Lower lobe of right lung (tissue), 2 donors: ENCODE results near the gene HOXC5. TPM values are rescaled to one million over a fixed set of nuclear protein-coding genes. Genes with fewer than 3 reads are reported as not detected.

Experiments used
- ATAC-seq, 2 donors: fragments of 200-7000 bp; cut with Tn5 transposase; one replicate each; pipeline ENCODE4 v1.9.1; 2020 to 2022; ENCODE audit warnings: mild to moderate bottlenecking in 2 of 2, moderate library complexity in 2 of 2
- DNase-seq: peaks from one replicate; pipeline ENCODE4 v3.0.0-alpha.2; 2020
- H3K27ac ChIP-seq: fragments of 200-600 bp; one replicate; pipeline ENCODE4 v1.8.0; 2022
- H3K27me3 ChIP-seq: fragments of 200-600 bp; one replicate; pipeline ENCODE4 v1.8.0; 2022; ENCODE audit warnings: low read depth
- H3K36me3 ChIP-seq: fragments of 200-600 bp; one replicate; pipeline ENCODE4 v1.8.0; 2022; ENCODE audit warnings: mild to moderate bottlenecking
- H3K4me1 ChIP-seq: fragments of 200-600 bp; one replicate; pipeline ENCODE4 v1.8.0; 2022
- H3K4me3 ChIP-seq: fragments of 200-600 bp; one replicate; pipeline ENCODE4 v1.8.0; 2022; ENCODE audit warnings: mild to moderate bottlenecking
- H3K9me3 ChIP-seq: fragments of 200-600 bp; one replicate; pipeline ENCODE4 v1.8.0; 2022
- CTCF ChIP-seq: fragments of 200-600 bp; IDR thresholded peaks from one replicate; pipeline ENCODE4 v1.8.0; 2022; ENCODE audit warnings: antibody characterized with exemption, mild to moderate bottlenecking
- intact Hi-C: fragments of 100-400 bp; cut with DNase I; formaldehyde crosslinking; loops from one replicate; pipeline ENCODE4 v1.11.0; 2022
- total RNA-seq: library from RNA; stranded (reverse); fragmentation: NEBNext Ultra II Directional; extraction: Animal tissue kit (Norgen Biotek cat#: 25700); gene quantifications from one replicate; pipeline ENCODE4 v1.2.1, GENCODE V29; 2021
- donor health status: DM: no; HTN: yes; CAD: no; lungs with severe emphysema.

Gene HOXC5
- total RNA-seq, 1 donor from 2014 or later, result not detected

- no peak for TF ChIP-seq CTCF
- H3K4me3 ChIP-seq, result no peak overlapping the region
Measured at GRCh38 chr12:54034785-54035310, 2.0 kb downstream of the HOXC5 start.

DNA sequence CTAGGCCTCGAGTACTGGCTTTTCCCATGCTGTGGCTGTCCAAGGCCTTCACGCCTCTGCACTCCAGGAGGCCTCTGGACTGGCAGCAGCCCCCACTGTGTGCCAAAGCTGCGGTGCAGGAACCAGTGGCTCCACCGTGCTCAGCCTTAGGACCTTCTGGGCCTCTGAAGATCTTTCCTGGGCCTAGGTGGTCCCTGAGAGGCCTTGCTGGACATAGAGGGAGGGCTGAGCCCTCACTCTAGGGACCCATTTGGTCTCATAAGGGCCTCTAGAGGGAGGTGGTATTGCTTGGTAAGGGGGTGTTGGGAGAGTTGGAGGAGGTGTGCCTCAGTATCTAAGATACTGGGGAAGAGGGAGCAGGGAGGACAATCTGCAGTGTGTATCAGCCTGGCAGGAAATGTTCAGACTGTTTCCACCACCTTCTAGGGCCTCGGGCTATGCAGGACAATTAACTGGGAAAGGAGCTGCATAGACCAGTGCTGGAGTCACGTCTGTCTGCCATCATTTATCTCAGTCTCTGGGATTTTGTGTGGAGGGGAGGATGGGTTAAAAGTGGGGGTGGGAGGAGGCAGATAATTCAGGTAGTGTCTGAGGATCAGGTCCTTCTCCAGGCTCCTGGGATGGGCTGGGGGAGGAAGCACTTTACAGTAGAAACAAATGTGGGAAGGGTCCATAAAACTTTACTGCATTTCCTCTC, 2.9 kb downstream of the HOXC5 start:
- peaks cover 12% of the 10 kb centered on the region for H3K4me1 ChIP-seq
- no peak for TF ChIP-seq CTCF
- DNase-seq (no peak), ATAC-seq (no peak)
- peaks cover 92% of the 10 kb centered on the region for H3K27me3 ChIP-seq
- H3K27ac ChIP-seq, result no peak overlapping the region
- no peak overlapping the region for H3K4me3 ChIP-seq
- H3K36me3 ChIP-seq, result no peaks in the 10 kb centered on the region
- no peaks in the 10 kb centered on the region for H3K9me3 ChIP-seq
- intact Hi-C loops, result no loop called here

More at GRCh38 chr12:54034785-54035310, 2.0 kb downstream of the HOXC5 start:
- ATAC-seq, result no peak
- Histone ChIP-seq H3K27ac (no peak overlapping the region), H3K36me3 (no peaks in the 10 kb centered on the region), H3K27me3 (peaks cover 97% of the 10 kb centered on the region), H3K4me1 (peaks cover 13% of the 10 kb centered on the region), H3K9me3 (no peaks in the 10 kb centered on the region)
- intact Hi-C loops, result no loop called here
- no peak for DNase-seq

DNA sequence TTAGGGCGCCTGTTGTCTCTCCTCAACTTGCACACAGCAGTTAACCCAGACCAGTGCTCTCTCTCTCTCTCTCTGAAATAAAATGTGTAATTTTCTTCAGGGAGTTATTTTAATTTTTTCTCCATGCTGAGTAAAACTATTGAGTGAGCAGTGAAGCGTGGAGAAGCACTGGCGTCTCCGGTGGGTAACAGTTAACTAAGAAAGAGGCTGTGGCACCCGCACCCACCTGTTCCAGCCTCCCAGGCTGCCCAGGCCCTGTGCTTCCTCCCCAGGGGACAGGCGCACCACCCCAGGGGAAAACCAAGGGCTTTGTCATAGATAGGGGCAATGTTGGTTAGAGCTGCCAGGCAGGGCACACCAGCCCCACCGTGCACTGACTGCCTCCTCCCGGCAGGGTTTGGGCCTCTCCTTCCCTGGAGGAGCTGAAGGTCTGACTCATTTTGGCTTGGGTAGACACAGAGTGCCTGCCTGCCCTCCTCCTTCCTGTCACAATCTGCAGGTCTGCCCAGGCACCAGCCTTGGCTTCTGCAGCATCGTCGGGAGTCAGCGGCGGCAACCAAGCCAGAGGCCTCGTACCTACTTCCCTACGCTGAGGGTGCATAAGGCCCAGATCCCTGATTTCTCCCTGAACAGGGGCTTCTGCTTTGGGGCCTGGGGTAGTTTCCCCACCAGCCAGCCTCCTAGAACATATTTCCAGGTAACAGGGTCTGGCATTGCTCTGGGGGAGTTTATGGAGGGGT, 3.9 kb downstream of the HOXC5 start:
- H3K27me3 ChIP-seq, result peaks cover 92% of the 10 kb centered on the region
- no peak for ATAC-seq
- no peaks in the 10 kb centered on the region for H3K9me3 ChIP-seq
- TF ChIP-seq CTCF, result no peak
- H3K36me3 ChIP-seq, result no peaks in the 10 kb centered on the region
- no peak for DNase-seq
- intact Hi-C loops, result no loop called here
- H3K4me3 ChIP-seq, result no peak overlapping the region
- H3K4me1 ChIP-seq, result peaks cover 6% of the 10 kb centered on the region
- H3K27ac ChIP-seq, result no peak overlapping the region

GRCh38 chr12:54037360-54038283, 4.8 kb downstream of the HOXC5 start:
- H3K27ac ChIP-seq, result no peak overlapping the region
- no peak for DNase-seq
- no peak for TF ChIP-seq CTCF
- no peak overlapping the region for H3K4me3 ChIP-seq
- H3K9me3 ChIP-seq, result no peaks in the 10 kb centered on the region
- peaks cover 6% of the 10 kb centered on the region for H3K4me1 ChIP-seq
- no peak for ATAC-seq
- H3K36me3 ChIP-seq, result no peaks in the 10 kb centered on the region
- intact Hi-C loops, result no loop called here
- H3K27me3 ChIP-seq, result peaks cover 92% of the 10 kb centered on the region

DNA sequence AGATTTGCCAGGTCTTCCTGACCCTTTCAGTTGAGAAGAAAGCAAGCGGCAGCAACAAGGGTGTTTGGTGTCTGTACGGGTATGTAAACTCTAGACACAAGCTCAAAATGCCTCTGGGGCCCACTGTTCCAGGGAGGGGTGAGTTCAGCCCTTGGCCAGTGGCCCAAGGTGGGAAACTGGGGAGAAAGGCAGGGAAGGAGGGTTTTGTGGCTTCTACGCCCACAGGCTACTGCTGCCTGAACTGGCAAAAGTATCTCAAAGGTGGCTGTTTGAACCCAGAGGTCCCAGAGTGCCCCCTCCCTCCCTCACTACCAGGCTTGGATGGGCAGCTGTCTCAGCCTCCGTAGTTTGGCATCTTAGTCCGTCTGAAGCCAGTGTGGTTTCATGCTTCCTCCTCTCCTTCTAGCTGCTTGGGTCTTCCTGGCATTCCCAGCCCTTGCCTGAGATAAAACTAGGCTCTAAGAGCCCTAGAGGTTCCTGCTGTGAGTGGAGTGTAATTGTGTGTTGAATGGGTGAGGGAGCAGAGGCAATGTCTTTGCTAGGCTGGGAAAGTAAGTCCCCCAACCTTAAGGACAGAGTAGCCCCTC, 5.5 kb downstream of the HOXC5 start:
- no peaks in the 10 kb centered on the region for H3K36me3 ChIP-seq
- peaks cover under 1% of the 10 kb centered on the region for H3K4me1 ChIP-seq
- intact Hi-C loops, result no loop called here
- DNase-seq, result no peak
- H3K27me3 ChIP-seq, result peaks cover 92% of the 10 kb centered on the region
- no peak overlapping the region for H3K4me3 ChIP-seq
- no peak overlapping the region for H3K27ac ChIP-seq
- no peaks in the 10 kb centered on the region for H3K9me3 ChIP-seq
- TF ChIP-seq CTCF, result no peak
- no peak for ATAC-seq
